RKO (cell line): ENCODE results near the gene NOX3.
A peak's percentile ranks its signal among the peaks of the same experiment; 100 is the strongest.

ENCODE experiments used
- DNase-seq: peaks from one replicate; pipeline ENCODE4 v3.0.0-alpha.2; 2016; ENCODE audit warnings: low spot score

The NOX3 gene

DNA sequence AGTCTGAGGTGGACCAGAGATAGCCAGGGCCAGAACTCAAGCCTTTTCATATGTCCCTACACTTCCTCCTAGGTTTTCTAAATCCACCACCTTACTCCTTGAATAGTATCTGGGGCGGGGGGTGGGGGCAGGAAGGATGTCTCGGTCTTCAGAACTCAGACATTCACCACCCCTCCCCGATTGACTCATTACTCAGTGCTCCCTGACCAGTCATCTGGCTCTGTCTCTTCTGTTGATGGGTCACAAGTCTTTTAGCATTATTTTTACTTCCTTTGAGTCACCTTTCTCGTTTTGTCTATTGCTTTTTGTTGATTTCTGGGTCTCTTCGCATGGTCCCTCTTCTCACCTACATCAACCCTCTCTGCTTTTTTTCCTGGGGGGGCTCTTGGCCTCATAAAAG is 23.3 kb downstream of the NOX3 start:
- no peak for DNase-seq

DNA sequence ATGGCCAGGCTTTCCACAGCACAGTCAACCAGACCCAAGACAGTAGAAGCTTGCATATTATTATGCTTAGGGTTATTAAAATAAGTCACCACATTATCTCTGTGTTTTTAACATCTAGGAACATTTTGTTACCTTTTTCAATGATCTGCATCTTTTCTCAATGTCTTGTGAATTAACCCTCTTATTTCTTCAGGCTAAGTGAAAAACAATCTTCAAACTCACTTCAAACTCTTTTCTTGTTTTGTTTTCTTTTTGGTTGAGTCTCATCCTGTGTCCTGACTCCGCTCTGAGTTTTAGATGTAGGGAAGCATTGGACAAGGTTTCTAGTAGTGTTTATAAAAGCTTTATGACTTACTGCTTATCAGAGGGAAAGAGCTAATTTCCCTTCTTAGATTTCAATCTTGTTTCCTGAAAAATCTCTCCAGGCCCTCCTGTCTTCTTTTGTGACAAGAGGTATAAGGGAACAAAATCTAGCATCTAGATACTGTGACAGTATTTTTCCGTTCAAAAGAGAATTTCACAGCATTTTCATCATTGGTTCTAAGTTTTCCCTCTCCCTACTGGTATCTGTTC is 26.2 kb downstream of the NOX3 start:
- no peak for DNase-seq

DNA sequence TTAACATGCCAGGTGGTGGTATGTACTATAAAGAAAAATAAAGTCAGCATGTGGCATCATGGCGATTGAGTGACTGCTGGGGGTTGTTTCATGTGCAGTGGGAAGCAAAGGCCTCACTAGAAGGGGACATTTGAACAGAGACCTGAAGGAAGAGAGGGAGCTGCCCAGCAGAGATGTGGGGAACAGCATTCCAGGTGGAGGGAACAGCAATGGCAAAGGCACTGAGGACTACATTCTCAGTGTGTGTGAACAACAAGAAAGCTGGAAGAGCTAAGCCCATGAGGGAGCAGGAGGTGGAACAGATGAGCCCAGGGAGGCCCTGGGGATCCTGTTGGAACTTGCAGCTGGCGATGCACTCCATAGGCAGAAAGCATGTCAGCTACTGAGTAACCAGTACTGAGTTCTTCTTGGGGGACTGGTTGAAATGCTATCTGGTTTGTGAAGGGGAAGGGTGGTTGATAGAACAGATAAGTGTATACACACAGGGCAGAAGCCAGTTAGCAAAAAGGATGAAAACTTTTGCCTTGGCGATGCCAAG is 29.2 kb downstream of the NOX3 start:
- DNase-seq = no peak

DNA sequence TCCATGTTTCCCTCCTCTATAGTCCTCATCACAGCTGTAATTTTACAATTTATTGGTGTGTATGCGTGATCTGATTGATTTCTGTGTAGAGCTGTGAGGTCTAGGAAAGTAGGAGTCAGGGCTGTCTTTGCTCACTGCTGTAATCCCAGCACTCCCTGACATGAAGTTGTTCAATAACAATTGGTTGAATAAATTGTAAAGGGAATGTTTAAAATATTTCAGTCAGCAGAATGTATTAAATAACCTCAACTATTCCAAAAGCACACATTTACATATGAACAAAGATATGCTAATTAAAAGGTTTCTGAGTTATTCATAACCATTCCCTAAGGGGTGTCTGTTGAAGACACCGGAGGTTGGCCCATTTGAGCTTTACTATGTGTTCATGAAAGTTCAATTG is 31.5 kb downstream of the NOX3 start:
- no peak for DNase-seq

DNA sequence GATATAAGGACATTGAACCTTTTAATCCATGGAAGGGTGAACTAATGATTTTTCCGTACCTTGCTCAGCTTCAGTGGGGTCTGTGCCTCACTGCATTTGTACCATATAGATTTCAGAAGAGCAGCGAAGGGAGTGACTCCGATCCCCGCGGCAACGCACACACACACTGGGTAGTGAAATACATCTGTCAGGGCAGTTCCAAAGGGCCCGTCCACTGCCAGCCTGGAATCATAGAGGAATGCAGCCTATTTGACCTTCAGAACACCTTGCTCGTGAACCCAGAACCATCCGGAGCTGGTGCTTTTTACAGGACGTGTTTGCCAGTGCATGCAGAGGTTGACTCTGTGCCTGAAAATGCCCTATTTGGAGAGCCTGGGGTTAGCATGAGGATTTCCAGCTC is 33.0 kb downstream of the NOX3 start:
- DNase-seq = no peak

DNA sequence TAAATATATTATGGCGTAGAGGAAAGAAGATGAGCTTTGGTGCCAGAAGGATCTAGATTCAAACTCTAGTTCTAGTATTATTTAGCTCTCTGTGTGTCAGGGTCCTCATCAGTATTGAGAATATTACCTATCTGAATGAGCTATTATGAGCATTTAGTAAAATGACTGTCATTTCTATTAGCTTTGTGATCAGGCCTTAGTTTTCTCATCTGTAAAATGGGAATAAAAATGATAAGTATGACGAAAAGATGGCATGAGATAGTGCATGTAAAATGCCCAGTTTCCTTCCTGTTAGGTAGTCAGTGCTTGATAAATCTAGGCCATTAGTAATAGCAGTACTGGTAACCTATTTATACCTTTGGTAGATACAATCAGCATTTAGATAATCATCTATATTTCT is 35.1 kb downstream of the NOX3 start:
- no peak for DNase-seq

DNA sequence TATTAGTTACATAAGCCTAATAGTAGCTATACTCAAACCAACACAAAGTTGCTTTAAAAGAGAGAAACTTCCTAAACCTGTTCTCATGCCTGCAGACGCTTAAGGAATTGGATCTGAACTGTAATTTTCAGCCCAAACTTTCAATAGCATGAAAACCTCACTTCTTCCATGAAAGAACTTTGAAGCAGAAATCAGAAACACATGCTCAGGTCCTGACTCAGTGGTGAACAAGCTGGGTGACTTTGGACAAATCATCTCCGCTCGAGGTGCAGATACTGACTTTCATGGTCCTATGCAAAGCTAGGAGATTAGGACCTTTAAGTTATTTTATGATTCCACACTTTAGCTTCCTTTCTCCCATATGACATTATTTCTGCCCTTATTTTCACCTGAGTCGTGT is 36.5 kb downstream of the NOX3 start:
- peak; percentile 11 for DNase-seq

DNA sequence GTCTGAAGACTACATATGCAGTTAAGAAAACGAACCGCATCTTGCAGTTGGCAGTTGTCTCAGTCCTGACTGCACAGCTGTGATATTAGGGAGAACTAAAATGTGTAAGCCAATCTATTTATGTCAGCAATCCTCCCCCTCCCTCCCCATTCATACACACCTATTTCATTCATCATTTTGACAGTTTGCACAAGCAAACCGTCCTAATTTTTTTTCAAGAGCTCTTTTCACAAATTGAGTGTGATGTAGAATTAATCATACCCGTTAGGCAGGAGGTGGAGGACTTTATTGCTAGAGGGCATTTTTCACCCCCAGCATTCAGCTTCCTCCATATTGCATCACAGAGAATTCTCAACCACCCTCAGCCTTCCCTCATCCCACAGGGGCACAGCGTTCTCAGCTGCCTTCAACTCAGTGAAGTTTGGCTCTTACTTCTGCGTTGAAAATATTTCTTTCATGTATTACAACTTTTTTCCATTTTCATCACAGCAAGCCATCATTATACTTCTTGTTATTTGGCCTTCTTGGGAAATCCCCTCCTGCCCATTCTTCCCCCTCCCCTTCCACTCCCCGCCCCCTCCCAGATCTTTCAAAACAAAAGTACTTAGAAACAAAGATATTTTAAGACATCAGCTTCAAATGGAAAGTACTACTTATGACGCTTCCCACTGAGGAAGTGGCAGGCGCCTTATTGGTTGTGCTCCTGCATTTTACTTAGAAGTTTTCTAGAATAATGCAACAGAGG is 37.5 kb downstream of the NOX3 start:
- DNase-seq = no peak

DNA sequence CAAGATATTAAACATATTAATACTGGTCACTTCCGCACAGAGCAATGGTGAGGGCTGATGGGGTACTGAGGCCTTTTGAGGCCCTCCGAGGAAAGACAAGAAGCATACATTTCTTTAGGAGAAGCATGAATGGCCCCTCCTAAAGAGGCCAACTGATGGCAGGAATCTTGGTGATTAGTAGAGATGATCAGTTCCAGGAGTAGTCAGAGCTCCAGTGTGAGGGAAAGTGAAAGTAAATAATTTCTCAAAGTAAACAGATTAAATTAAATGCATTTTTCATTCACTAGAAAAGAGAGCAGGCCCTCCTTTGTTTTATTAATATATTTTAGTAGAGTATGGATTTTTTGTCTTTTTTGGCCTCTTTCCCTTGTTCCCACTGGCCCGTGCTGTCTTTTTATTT is 38.2 kb downstream of the NOX3 start:
- DNase-seq = no peak

DNA sequence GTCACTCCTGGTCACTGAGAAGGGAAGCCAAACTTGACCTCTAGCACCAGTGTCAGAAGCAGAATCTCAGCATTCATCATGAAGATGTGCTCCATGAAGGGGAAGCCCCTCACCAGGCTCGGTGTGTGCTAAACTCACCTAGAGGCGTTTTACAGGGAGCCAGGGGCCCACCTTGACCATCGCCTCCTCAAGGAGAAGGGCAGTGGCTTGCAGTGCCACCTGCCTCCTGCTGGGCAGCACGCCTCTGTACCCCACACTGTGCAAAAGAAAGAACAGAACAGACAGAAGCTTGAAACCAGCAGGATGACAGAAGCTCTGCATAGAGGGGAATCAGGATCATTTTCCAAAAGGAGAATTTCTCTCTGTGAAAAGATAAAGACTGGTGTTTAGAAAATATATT is 39.7 kb downstream of the NOX3 start:
- no peak for DNase-seq

DNA sequence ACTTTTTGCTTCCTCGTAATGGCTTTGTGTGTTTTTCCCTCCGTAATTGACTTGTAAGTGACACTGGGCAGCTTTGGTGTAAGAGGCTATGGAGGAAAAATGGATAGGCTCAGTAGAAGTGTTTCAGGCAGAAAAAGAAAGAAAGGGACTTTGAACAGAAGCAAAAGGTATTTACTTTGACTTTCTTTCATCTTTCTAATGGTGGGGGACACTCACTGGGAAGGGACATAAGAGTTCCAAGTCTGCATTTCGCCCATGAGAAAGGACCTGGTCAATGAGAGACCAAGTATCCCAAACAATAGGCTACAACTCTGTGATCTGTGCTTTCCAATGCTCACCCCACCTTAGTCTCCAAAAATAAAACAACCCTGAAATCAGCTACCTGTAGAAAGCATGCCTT is 41.6 kb downstream of the NOX3 start:
- no peak for DNase-seq

DNA sequence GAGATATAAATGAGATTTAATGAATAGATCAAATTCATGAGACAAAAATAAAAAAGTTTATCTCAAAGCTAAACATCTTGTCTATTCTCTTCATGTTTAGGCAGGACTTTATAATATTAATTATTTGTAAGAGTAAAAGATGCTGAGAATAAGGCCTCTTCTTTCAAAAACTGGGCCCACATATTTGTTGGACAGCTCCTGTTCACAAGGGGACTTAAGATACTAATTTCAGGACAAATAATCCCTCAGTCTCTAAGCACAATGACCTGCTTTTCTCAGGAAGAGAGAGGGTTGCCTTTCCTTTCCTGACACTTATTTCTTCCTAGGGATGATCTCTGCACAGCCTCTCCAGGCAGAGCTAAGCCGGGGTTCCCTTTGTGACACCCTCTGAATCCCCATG is 43.3 kb downstream of the NOX3 start:
- no peak for DNase-seq

DNA sequence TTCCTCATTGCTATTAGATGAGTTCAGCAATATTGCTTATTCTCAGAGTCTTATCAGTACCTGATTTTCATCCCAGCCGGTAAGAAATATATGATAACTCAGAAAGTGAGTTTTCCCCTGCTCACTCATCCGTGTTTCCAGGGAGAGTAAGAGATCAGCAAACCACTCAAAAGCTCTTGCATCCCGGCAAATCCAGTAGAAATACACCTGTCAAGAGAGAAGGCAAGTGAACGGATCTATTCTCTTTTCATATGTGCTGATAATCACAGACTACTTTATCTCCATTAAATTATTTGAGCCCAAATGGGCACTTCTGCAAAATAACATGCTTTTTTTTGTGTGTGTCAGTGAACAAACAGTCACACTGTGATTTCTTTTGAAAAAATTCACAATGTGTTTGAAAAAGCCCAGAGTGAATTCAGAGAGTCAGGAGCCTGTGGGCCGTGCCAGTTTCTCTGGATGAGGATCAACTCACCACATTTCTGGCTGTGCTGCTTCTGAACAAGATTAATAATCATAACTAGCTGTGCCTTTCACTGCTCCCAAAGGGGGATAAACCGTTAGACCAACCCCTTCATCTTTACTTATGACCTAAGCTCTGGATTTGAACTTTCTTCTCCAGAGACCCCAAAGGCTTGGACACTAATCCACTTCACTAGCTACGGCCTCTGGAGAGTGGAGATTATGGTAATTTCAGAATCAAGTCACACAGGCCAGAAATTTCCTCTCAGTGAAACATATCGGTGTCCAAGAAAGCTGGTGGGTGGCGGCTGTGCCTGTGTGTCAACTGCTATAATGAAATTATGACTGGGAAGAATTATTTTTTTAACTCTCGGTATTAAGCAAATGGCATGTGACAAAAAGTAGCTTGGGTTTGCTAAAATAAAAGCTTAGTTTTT is 44.2 kb downstream of the NOX3 start:
- no peak for DNase-seq

DNA sequence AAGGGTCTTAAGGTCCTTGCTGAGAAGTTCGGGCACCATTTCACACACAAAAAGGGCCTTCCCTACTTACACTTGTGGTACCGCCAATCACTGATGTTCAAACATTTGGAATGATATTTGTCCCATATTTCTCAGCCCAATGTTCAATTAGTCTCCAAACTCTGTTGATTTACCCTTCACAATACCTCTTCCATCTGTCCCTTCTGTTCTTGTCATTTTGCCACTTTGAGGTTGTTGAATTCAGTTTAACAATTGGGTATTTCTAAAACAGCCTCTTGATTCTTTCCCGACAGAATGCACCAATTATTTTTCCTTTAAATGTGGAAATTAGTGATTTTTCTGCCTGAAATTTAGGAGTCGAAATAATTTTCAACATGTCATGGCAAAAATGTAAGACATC is 46.2 kb downstream of the NOX3 start:
- no peak for DNase-seq

DNA sequence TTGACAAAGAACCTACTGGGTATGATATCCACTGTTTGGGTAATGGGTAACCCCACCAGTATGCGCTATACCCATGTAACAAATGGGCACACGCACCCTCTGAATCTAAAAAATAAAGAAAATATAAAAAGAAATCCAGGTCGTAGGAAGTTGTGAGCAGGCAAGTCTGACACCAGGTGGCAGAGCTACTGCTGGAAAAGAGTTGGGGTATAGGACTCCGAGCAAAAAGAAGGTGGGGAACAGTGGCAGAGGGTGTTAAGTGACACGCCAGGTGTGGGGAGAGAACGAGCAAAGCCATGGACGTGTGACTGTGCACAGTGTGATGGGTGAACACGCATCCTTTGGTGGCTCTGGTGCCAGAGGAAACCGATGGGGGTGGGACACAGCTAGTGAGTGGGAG is 46.7 kb downstream of the NOX3 start:
- no peak for DNase-seq

DNA sequence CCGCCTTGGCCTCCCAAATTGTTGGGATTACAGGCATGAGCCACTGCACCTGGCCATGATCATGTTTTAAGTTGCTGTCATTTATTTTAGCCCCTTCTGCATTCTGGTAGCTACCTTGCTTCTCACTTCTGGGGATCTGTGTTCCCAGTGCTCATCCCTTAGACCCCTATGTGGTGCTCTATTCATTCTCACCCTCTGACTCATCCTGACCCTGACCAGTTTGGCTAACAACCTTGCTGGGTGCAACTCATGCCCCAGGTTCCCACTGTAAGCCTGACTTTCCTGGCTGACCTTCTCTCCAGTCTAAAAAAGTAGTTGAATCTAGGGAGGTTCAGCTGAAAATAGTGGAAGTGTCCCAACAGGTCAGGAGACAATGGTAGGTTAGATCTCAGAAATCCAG is 47.4 kb downstream of the NOX3 start:
- no peak for DNase-seq

DNA sequence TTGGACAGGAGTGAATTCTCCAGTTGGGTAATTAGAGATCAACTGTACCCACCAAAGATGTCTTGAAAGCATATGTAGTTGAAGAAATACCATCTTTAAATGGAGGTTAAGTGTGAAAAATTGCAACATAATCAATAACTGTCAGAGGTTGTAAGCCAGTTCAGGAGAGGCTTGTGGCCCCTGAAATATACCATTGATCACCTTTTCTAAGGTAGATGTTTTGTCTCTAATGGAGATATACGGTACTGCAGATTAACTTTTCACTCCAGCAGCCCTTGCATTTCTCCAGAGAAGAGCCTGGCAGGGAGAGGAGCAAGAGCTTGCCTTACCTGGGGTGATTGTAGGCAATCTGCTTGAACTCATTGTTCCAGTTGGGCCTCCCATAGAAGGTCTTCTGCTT is 48.8 kb downstream of the NOX3 start:
- no peak for DNase-seq

DNA sequence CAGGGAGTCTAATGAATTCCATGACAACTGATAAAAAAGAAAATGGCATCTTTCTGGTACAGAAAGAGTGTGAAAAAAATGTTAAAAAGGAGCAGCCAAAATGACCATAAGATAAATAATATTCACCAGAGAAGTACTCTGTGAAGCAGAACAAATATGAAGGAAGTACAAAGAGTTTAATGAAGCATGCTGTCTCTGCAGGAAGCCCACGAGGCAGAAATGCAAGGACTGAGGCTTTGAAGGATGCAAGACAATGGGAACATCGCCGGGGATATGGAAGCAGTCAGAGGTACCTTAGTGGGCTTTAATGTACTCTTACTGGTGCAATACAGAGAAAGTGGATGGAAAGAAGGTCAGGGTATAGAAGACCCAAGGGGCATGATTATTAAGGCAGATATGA is 50.7 kb downstream of the NOX3 start:
- DNase-seq = no peak

DNA sequence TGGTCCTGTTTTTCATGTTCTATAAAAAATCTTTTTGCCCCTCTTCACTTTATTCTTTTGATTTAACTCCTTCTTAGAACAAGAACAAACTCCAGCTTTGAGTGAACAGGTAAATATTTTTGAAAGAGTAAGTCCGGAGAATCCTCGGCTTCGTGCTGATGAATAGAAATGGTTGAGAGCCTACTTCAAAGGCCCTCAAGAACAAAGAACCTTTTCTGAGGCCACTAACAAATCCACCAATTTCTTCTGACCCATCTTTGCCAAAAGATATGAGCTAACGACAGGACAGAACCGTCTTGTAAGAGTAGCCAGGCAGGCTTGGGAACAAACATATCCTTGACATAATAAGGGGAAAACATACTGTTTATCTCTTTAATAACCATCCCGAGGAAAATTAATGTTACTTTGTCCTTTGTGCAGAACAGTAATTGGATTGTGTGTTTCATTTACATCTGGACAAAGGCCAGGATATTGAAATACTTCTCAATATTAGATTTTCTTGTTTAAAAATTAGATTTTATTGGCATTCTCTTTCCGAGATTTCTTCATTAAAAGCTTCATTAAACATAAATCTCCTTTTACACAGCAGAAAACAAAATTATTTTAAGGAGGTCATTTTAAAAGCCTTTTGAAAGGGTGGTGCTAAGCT is 52.9 kb downstream of the NOX3 start:
- no peak for DNase-seq

DNA sequence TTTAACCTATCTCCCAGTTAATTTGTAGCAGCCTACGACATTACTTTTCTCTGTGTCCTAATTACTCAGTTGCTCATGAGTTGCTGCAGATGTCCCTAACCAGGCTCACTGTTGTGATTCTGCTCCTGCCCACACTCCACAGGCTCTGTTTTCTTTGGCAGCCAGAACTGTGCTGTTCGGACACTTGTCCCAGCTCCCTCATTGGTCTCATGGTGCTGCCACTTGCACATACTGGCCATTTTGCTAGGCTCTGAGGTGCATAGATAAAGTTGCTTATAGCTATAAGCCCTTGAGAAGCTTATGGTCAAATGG is 55.0 kb downstream of the NOX3 start:
- no peak for DNase-seq

DNA sequence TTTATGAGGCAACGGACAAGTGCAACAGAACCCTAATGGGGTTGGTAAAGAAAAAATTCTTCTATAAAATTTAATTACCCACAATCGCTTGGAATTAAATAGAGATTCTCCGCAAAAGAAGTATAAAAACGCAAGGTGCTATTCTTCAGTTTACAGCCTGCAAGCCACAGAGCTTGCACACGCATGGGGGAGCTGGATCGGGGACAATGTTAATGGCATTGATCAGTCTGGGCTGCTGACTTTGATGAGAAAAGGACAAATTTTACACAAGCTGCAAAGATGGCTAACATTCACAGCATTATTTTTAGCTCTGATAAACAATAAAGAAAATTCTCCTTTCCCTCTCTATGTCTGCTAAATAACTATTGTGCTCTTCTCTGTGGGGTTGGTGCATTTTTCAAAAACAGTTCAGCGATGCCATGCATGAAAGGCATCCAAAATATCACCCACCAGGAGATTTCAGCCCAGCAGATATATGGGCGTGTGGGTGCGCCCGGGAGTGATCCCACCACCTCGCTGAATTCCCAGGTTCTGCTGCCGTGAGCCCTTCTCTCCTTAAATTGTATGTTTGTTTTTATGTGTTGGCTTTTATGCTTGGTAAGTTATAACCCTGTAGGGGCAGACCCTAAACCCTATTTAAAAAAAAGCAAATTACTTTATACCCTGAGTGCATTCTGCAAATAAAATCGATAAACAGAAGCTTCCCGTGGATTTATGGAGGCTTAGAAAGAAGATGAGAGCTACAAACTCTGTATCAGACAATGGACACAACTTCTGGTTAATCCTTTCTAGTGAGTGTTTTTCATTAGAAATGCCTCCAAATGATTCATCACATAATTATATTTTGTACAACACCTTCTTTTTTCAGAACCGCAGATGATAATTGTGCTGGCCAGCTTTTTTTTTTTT is 55.6 kb downstream of the NOX3 start:
- DNase-seq = no peak
